K562 treated with DMSO at 1 percent for 48 hours (cell line): Measurements from ENCODE around the gene TNNI3K. TPM values are rescaled to one million over a fixed set of nuclear protein-coding genes. Genes with fewer than 3 reads are reported as not detected.

Source experiments
- total RNA-seq: library from RNA; unstranded; fragments of 300-600 nt; gene quantifications from 2 replicates; pipeline ENCODE4 v1.2.3, GENCODE V29; 2022; ENCODE audit warnings: low replicate concordance; ENCODE audit errors: extremely low read depth

The TNNI3K gene, protein sequence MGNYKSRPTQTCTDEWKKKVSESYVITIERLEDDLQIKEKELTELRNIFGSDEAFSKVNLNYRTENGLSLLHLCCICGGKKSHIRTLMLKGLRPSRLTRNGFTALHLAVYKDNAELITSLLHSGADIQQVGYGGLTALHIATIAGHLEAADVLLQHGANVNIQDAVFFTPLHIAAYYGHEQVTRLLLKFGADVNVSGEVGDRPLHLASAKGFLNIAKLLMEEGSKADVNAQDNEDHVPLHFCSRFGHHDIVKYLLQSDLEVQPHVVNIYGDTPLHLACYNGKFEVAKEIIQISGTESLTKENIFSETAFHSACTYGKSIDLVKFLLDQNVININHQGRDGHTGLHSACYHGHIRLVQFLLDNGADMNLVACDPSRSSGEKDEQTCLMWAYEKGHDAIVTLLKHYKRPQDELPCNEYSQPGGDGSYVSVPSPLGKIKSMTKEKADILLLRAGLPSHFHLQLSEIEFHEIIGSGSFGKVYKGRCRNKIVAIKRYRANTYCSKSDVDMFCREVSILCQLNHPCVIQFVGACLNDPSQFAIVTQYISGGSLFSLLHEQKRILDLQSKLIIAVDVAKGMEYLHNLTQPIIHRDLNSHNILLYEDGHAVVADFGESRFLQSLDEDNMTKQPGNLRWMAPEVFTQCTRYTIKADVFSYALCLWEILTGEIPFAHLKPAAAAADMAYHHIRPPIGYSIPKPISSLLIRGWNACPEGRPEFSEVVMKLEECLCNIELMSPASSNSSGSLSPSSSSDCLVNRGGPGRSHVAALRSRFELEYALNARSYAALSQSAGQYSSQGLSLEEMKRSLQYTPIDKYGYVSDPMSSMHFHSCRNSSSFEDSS
- total RNA-seq, result not detected in 2 replicates

DNA sequence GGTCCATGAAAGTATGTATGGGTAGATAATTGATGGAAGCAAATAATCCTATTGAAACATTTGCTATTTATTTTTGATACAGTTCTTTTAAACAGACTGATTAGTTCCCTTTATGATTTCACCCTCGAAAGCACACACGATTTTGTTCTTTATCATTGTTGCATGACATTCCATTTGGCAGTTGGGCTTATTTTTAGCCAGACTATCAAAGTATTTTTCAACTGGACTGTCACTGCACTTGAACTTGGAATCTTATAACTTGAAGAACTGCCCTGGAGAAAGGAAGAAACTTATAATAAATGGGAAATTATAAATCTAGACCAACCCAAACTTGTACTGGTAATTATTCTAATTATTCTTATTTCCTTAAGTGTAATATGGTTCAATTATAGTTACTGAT, at the start of gene TNNI3K:
Gene TNNI3K, plus strand, starts transcription at position 235 of the 400 bp plus-strand sequence. Its CDS starts 65 bp downstream, at position 300.

DNA sequence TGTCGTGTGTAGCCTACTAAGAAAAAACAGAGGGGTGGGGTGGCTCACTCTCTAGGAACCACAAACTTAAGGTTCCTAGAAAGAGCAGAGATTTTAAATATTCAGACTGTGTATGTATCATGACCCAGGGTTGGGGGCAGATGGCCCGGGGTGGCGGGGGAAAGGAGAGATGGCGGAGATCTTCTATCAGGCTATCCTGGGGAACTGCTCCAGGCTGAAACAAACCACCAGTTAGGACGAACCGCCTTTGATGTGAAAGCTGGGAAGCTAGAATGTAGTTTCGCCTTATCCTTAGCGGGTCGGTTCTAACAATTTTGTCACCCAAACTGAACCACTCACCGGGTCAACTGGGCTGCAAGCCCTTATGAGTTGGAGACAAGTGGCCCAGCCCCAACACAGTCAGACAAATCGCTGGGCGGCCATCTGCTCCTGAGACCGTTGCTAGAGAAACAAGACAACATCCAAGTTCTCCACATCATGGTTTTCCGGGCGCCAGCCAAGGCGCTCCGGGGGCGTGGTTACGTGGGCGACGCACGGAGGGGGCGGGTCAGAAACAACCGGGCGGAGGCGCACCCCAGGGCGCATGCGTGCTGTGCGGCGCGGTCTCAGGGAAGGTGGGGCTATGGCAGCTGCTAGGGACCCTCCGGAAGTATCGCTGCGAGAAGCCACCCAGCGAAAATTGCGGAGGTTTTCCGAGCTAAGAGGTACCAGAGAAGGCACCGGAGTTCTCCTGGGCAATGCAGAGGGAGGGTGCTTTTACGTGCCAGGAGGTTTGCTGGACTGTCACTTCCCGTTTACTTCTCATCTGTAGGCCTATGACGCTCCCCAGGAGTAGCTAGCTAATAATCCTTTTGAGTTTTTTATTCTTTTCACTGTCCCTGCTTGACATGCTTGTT, 37.3 kb upstream of the TNNI3K start, which contains the start of the genes FPGT and LRRIQ3:
Gene FPGT, plus strand, starts transcription at position 586 of the 896 bp plus-strand sequence. Its CDS starts 37 bp downstream, at position 623.
Gene LRRIQ3, minus strand, starts transcription at position 520 of the 896 bp plus-strand sequence. CDS start 14,492 bp downstream, outside the sequence.

DNA sequence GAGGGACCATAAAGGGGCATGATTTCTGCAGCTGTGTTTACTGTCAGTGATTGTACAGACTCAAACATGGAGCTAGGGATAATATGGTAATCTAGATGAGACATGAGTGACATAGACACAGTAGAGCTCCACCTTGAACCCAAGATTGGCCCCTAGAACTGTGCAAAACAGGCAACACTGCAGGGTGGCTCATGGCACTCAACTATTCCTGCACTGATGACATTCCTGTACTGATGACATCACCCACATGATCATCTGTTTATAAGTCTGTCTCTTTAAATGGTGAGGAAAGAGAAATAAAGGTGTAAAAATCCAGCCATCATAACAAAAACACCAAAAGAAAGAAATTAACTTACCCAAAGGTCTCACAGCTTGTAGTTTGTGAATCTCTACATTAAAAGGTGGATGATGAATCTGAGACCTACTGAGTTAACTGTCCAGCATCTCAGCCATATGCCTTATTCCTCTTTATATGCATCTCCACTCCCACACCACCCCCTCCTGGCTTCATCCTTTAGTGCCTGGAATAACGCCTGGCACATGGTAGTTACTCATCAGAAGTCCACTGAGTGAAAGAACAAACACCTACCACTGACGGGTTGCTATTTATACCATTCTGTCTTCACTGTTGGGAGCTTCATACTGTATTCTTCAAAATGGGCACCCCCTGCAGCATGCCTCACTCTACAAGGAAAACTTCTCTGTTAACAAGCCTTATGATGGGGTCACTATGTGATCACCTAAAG, 277.2 kb downstream of the TNNI3K start, which contains the start of gene LRRC53:
Gene LRRC53, minus strand, starts transcription at position 442 of the 746 bp plus-strand sequence. CDS start 29,262 bp downstream, outside the sequence.

Other genes starting within 250 kb of the TNNI3K start
- gene LRRIQ3, start 37.2 kb upstream of the TNNI3K start, total RNA-seq, result not detected in 2 replicates
- gene FPGT, start 37.1 kb upstream of the TNNI3K start, total RNA-seq, result not detected in 2 replicates